GM18520 (cell line): Measurements from ENCODE around the gene ODAD3.
"Not testable (repeated sequence)": the region's sequence is repeated elsewhere in the genome, so short reads cannot be mapped to it uniquely, and the experiment has no call there.

Experiments
- ATAC-seq: cut with Tn5 transposase; IDR thresholded peaks from one replicate; pipeline ENCODE4 v1.9.1; 2021; ENCODE audit not compliant: unreplicated experiment

The ODAD3 gene

DNA sequence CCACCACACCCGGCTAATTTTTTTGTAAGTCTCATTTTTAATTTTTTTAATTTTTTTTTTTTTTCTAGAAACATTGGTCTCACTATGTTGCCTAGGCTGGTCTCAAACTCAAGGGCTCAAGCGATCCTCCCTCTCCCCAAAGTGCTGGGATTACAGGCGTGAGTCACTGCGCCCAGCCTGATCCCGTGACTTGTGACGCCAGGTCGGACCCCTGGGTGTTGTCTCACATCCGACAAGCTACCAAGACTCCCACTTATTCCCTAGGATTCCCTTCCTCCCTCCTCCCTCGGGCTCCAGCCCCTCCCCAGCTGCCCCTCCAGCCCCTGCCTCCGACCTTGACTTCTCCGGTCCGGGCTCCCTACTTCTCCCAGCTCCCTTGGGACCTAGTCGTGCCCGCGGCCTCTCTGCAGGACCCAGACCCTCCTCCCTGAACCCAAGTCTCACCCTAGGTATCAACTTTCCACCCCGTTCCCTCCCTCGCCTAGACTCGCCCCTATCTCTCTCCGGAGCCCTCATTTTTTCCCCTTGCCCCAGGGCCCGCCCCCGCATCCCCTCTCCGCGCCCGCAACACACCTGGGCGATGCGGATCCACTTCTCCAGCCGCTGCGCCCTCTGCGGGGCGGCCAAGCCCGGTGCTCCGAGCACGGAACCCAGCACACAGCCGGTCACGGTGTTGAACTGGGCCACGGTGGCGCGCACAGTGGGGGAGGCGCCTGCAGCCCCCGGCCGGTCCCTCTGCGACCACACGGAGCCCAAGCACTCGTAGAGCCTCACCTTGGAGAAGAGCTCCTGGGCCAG, 28.9 kb downstream of the ODAD3 start:
- ATAC-seq: no peak

DNA sequence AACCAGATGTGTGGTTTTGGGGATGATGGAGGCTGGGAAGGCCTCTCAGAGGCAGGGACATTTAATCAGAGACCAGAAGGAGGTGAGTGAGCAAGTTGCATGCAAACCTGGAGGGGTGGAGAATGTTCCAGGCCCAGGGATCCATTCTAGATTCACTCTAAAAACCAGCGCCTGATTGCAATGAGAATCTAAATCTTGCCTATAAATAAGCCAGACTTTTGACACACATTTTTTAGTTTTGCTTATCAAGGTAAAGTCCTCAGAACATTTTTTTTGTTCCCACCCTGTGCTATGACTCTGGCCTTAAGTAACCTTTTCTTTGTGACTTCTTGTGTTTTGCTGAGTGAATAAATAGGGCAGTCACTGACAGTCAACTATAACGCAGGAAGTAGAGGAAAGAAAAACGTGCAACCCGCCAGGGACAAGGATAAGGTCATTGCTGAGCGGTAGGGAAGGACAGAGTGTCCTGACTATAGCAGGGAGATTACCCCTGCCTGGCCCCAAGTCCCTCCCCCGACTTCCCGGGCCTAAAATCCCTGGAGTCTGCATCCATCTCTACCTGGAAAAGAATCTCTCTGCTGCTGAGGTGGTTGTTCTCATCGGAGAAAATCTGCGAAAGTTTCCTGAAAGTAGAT, 30.2 kb downstream of the ODAD3 start:
- no peak for ATAC-seq

DNA sequence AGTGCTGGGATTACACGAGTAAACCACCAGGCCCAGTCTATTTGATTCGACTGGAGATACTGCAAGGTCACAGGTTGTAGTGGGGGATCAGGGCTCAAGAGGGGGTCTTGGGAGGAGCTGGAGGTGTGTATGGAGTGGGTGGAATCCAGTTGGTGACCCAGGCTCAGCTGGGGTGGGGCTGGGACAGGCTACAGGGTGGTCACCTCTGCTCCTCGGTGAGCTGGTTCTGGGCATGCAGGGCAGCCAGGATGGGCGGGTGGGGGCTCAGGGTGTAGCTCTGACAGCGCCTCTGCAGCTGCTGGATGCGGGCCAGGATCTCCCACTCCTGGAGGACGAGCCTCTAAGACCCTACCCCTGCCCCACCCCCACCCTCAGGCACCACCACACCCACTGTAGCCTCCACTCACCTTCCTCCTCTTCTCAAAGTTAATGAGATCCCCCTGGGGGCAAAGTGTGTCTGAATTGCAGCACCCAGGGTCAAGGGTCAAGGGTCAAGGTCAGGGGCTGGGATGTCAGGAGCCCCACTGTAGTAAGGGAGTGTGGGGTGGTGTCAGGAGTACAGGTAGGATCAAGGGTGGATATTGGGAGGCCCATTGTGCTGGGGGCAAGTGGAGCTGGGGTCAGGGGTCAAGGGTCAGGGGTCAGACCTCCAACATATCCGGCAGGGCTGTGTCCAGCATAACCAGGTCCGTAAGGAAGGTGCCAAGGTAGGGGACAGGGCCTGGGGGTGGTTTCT, 32.9 kb downstream of the ODAD3 start:
- no peak for ATAC-seq

DNA sequence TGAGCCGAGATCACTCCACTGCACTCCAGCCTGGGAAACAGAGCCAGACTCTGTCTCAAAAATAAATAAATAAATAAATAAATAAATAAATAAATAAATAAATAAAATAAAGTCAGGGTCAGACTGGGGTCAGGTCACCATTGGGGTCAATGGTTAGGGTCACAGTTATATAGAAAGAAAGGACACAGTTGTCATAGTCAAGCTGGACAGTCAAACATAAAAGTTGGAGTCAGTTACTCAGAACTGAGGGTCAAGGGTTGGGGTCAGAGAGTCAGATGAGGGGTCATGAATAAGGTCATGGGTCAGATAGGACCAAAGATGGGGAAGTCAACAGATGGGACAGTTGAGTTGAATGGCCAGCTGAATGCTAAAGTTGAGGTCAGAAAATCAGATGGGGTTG, 34.1 kb downstream of the ODAD3 start:
- no peak for ATAC-seq

DNA sequence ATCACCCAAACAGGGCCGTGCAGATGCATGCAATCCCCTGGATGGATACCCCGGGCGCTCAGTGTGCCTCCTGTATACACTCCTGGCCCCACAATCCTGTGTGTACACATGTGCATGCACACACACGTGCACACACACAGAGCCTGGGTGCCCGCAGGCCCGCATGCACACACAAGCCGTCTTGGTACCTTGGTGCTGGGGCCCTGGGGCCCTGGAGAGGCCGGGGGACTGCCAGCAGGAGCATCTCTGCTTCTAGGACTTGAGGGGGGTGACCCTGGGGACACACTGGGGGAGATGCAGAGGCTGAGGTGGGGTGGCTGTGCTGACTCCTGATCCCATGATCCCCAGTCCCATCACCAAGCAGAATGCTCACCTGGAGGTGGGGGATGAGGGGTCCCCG, 35.3 kb downstream of the ODAD3 start:
- ATAC-seq: no peak

DNA sequence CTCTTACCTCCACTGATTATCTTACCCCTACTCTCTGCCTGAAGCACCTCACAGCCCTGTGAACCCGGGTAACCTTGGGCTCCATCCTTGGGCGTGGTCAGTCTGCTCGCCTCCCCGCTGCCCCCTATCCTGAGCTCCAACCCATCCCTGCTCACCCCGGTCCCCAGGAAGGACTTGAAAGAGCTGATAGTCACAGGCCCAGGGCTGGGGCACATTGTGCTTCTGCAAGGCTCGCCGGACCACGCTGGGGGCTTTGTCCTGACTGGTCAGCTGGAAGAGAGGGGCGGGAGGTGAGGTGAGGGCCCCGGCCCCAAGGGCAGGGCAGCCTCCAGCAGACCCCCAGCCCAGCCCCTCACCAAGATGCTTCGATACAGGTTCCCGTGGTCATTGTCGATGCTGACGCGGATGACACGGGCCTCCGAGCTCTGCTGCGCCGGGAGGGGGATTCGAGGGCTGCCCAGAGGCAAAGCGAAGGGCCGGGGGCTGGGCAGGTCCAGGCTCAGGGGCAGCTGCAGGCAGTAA, 37.8 kb downstream of the ODAD3 start:
- ATAC-seq: no peak

DNA sequence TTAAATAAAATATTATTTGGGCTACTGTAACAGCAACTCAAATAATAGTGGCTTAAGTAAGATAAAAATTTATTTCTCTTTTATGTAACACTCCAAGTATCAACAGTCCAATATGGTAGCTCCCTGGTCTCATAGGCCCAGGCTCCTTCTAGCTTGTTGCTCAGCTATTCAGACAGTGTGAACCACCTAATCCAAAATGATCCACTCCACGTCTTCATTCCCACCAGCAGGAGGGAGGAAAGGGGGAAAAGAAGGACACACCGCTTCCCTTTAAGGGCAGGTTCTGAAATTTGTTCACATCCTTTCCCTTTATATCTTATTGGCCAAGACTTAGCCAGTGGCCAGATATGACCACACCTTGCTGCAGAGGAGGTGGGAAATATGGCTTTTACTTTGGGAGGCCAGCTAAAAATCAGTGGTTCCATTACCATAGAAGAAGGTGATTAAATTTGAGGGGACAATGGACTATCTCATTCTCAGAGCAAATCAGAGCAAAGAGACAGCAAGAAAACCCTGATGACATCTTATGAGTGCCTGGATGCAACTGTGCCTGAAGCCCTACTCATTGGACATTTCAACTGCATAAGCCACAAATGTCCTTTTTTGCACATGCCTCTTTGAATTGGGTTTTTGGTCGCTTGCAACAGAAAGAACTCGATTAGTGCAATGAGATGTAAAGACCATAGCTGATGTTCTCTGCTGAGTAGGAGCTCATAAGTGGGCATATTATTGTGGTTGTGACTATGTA, 43.8 kb downstream of the ODAD3 start:
- ATAC-seq: no peak

DNA sequence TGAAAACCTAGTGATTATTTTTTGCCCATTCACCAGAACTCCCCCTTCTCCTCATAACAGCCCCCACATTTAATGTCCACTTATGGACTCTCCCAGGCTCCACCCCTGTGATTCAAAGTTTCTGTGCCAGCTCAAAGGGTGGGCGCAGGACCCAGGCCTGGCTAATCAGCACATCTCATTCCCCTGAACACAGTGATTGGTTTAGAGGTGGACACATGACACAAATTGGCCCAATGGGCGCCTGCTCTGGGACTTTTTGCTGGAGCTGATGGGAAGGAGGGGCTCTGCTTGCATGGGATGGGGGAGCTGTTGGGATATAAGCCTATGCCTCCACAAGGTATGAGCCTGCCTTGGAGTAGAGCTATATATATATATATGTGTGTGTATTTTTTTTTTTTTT, 44.6 kb downstream of the ODAD3 start:
- ATAC-seq: no peak

DNA sequence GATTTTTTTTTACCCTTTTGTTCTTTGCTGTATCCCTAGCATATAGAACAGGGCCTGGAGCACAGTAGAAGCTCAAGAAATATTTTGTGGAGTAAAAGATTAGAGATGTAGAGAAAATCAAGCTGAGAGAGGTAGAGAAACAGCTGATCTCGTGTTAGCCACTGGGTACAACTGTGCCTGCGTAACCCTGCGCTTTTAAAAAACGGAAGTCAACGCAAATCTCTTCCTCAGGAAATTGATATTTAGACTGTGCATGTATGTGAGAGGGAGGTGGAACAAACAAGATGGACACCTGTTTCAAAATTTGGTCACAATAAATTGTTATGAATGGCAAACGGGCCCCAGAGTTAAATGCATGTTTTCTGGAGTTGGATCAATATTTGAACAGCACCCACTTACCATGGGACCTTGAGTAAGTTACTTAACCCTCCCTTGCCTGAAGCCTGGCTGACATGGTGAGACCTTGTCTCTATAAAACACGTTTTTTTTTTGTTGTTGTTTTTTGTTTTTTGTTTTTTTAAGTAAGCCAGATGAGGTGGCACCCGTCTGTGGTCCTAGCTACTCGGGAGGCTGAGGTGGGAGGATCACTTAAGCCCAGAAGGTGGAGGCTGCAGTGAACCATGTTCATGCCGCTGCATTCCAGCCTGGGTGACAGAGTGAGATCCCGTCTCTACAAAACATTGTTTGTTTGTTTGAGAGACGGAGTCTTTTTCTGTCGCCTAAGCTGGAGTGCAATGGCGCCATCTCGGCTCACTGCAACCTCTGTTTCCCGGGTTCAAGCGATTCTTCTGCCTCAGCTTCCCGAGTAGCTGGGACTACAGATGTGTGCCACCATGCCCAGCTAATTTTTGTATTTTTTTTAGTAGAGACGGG, 47.5 kb downstream of the ODAD3 start:
- no peak for ATAC-seq

DNA sequence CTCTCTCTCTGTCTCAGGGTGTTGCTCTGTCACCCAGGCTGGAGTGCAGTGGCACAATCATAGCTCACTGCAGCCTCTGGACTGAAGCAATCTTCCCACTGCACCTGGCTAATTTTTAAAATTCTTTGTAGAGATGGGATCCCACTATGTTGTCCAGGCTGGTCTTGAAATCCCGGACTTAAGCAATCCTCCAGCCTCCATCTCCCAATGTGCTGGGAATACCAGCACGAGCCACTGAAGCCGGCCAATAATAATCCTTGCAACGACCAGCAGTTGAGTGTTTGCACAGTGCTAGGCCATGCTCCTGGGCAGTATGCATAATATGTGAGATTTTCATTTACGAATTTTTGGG, 50.2 kb downstream of the ODAD3 start:
- ATAC-seq: no peak

DNA sequence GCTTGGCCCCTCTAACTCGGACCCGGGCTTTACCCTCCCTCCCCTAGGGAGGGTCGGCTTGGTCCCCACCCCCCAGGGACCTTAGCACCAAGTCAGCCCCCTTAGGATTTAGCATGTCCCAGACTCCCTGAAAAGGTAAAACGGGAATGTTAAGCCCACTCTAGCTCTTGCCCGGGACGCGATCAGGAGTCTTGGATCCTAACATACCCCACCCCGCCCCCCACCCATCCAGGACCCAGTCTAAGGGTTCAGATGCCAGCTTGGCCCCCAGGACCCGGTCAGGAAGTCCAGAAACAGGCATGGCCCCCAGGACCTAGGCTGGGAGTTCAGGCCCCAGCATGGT, 51.2 kb downstream of the ODAD3 start:
- no peak for ATAC-seq

DNA sequence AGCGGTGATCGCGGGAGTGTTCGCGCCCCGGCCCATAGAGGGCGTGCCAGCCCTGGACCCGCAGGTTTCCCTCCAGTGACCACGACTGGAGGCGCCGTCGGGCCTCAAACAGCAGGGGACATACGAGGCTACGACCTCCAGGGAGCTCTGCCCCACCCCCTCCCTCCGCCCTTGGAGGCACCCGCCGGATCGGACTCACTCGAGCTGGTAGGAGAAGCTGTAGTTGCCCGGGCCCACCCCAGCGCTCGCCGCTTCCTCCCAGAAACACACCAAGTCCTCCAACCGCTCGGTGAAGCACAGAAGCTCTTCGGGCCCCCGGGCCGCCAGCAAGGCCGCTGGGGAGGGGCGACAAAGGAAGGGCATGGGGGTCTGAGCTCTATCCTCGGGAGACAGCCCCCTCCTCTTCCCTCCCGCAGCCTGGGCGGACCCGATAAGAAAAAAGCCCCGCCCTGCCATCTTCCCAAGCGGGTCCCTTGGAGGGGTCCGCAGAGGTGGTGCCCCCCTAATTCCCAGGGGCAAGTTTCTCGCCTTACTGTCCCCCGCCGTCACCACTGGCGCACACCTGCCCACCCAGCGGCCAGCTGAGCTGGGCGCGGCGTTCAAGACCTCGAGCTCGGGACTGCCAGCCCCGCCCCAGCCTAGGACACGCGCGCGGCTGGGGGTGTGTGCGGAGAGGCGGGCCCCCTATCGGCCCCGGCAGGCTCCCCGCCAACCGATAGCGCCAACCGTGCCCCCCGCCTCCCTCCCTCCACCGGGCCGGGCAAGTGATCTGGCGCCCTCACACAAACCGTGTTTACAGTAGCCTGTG, 51.8 kb downstream of the ODAD3 start:
- no peak for ATAC-seq

DNA sequence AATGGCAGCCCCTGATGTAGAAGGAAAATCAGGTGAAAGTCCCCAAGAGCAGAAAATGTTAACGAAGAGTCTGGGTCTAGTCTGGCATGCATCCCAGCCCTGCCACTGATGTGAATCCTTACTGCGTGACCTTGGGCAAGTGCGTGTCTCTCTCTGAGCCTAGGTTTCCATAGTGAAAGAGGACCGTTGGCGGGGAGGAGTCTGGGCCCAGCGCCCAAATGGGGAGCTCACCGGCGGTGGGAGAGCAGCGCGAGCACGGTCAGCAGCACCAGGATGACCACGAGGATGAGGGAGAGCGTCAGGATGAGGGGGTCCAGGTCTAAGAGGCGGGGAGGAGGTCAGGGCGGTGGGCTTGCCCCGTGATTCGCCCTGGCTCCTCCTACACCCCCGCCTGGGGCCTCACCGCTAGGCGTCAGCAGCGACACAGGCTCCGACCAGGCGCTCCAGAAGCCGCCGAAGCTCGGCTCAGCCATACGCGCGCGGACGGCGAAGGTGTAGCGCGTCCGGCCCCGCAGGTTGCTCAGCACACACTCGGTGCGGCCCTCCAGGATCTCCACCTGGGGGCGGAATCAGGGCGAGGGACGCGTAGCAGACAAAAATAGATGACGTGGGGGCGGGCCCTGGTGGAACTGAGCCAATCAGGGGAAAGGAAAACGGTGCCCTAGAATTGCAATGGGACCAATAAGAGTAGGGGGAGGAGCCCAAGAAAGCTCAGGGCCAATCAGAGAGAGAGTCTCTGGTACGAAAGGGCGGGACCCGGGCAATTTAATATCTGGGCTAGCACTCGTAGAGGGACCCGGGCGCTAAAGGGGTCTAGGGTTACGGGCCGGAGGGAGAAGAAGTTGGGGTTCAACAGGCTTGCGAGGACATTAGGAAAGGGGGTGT, 54.0 kb downstream of the ODAD3 start:
- peak; percentile 59 for ATAC-seq

DNA sequence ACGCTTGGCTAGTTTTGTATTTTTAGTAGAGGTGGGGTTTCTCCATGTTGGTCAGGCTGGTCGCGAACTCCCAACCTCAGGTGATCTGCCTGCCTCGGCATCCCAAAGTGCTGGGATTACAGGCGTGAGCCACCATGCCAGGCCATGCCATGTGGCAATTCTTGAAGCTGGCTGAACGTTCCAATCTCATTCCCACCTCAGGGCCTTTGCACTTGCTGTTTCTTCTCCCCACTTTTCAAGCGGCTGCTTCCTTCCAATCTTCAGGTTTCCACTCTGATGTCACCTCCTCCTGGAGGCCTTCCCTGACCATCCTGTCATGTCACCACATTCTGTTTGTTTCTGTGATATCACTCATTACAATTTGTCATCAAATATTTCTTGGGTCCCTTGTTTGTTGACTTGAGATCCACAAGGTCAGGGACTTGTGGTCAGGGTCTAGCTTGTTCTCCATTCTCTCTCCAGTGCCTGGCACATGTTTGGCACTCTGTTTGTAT, 55.0 kb downstream of the ODAD3 start:
- no peak for ATAC-seq

DNA sequence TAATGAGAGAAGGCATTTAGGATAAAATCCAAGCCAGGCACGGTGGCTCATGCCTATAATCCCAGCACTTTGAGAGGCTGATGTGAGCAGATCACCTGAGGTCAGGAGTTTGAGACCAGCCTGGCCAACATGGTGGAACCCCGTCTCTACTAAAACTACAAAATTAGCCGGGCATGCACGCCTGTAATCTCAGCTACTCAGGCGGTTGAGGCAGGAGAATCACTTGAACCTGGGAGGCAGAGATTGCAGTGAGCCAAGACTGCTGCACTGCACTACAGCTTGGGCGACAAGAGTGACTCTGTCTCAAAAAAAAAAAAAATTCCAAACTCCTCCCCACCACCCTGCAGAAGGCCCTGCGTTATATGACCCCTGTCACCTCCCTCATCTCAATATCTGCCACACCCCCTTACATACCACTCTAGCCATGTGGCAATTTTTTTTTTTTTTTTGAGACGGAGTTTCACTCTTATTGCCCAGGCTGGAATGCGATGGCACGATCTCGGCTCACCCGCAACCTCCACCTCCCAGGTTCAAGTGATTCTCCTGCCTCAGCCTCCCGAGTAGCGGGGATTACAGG, 55.6 kb downstream of the ODAD3 start:
- not testable (repeated sequence) for ATAC-seq

DNA sequence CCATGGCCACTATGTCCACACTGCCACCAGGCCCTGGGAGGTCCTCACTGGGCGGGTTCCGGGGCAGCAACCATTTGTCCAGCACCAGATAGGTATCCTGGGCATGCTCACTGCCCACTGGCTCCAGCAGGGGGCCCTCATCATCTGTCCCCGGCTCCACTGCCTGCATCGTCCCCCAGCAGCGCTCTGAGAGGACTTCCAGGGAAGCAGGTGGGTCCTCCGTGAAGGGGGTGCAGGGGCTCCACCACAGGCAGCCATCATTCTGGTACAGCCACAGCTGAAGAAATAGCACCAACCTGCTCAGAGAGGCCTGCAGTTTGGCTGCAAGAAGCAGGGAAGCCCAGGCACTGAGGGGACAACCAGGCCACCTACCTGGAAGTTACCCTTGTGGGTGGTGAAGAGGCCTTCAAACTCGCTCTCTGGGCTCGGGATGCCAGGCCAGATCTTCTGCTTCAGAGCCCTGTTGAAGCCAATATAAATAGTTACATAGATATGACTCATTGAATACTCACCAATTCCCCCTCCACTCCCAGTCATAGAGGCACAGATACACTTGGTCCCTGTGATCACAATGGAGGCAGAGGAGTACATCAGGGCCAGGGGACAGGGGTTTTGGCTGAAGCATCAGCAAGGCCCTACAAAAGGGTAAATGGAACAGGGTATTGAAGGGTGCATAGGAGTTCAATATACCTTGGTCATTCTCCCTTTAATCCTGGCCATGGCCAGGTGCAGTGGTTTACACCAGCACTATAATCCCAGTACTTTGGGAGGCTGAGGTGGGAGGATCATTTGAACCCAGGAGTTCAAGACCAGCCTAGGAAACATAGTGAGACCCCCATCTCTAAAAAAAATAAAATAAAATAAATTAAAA, 56.4 kb downstream of the ODAD3 start:
- no peak for ATAC-seq

DNA sequence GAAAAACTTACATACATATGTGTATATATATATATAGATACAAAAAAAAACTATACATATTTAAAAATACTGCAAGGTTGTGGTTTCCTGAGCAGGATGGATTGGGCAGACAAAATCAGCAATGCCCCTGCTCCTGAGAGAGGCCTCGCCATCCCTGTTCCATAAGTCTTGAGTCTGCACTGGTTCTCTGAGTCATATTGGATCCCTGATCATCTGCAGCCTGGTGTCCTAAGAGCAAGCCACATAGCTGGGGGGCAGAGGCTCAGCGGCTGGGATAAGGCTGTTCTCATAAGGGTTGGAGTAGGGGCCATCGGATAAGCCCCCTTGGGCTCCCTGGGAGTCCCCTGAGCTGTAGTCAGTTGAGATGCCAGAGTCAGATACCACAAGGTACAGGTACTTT, 57.2 kb downstream of the ODAD3 start:
- ATAC-seq: no peak
